WERI-Rb-1 (cell line): Measurements from ENCODE around the gene GORAB.

ENCODE experiments used
- DNase-seq: peaks from one replicate; pipeline ENCODE4 v3.0.0-alpha.2; 2020
- H3K27ac ChIP-seq: fragments of 250-450 bp; sonication (Bioruptor Pico); 2 replicates; pipeline ENCODE4 v1.5.1; 2020; ENCODE audit warnings: mild to moderate bottlenecking, moderate library complexity
- H3K27me3 ChIP-seq: fragments of 250-450 bp; sonication (Bioruptor Pico); 2 replicates; pipeline ENCODE4 v1.5.1; 2021; ENCODE audit warnings: mild to moderate bottlenecking, low read depth, moderate library complexity; ENCODE audit not compliant: insufficient read depth, severe bottlenecking
- H3K36me3 ChIP-seq: fragments of 250-450 bp; sonication (Bioruptor Pico); 2 replicates; pipeline ENCODE4 v1.5.1; 2020; ENCODE audit warnings: mild to moderate bottlenecking, moderate library complexity
- H3K4me3 ChIP-seq: 2 replicates; pipeline ENCODE4 v1.5.1; 2011; ENCODE audit warnings: low read depth, mild to moderate bottlenecking, control low read depth, low read length
- H3K9me3 ChIP-seq: fragments of 250-450 bp; sonication (Bioruptor Pico); 2 replicates; pipeline ENCODE4 v1.5.1; 2021; ENCODE audit warnings: mild to moderate bottlenecking, moderate library complexity; ENCODE audit not compliant: severe bottlenecking
- CTCF ChIP-seq: IDR thresholded peaks from 2 replicates; pipeline ENCODE4 v1.5.1; 2011; ENCODE audit warnings: low read depth, mild to moderate bottlenecking, control low read depth, inconsistent platforms, low read length

The GORAB gene

DNA sequence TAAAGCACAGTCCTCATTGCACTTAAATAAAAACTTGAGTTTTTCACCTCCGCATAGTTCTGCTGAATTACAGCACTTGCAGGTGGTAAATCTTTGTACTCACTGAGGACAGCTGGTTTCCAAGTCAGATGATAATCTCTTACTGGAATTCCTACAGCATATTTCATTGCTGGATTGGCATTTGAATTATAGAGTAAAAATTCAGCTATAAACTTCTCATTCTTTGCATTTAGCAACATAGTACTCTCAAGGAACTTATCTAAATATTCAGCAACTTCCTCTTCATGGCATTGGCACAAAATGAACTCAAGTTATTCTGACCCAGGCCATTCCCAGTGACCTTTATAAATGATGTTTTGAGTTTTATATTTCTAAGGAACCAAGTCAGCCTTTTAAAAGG lies 23.4 kb downstream of the GORAB start:
- no peak for TF ChIP-seq CTCF
- DNase-seq: no peak
- Histone ChIP-seq H3K9me3 (no peaks in the 10 kb centered on the region), H3K27ac (no peak overlapping the region), H3K4me3 (no peak overlapping the region), H3K36me3 (no peaks in the 10 kb centered on the region), H3K27me3 (no peaks in the 10 kb centered on the region)

DNA sequence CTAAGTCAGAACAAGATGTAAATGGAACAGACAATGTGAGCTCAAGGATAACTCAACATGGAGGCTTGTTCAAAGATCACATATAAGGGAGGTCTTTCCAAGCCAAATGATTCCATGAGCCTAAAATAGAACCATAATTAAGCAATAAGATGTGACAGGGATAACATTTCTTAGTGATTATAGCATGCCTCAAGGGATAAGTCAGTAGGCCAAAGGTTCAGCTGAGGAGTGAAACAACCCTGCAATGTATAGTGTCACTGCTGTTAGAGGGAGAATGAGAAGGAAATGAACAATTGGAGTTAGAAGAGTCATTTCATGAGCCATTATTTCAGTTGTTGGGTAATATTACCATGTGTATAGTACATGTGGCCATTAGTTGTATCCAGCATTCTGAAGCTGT lies 25.0 kb downstream of the GORAB start:
- no peak for DNase-seq
- H3K9me3 ChIP-seq: no peaks in the 10 kb centered on the region
- H3K4me3 ChIP-seq: no peak overlapping the region
- H3K36me3 ChIP-seq: no peaks in the 10 kb centered on the region
- H3K27ac ChIP-seq: no peak overlapping the region
- TF ChIP-seq CTCF: no peak
- no peaks in the 10 kb centered on the region for H3K27me3 ChIP-seq

DNA sequence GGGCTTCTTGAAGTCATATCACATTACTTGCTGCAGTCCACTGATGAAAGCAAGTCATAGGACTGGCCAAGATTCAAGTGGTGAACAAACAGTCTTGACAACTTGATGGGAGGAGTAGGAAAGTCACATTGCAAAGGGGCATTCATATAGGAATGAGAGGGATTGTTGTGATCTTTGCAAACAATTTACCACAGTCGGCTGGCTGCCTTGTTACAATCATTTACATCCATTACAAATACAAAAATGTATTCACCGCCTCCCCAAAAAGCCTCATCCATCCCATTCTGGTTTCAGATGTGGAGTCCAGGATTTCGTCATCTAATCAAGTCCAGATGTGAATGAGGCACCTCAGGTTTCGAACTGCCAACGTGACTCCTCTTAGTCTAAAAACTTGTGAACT lies 26.8 kb downstream of the GORAB start:
- Histone ChIP-seq H3K27ac (no peak overlapping the region), H3K9me3 (no peaks in the 10 kb centered on the region), H3K4me3 (no peak overlapping the region), H3K27me3 (no peaks in the 10 kb centered on the region), H3K36me3 (no peaks in the 10 kb centered on the region)
- DNase-seq: no peak
- no peak for TF ChIP-seq CTCF

DNA sequence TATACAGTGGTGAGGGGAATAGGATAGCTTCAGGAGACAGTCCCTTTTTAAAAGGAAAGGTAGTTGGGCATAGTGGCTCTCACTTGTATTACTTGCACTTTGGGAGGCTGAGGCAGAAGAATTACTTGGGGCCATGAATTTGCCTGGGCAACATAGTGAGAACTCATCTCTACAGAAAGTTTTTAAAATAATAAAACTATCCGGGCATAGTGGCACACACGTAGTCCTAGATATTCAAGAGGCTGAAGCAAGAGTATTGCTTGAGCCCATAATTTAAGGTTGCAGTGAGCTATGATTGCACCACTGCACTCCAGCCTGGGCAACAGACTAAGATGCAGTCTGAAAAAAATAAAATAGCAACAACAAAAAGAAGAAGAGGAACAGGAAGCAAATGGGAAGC lies 27.2 kb downstream of the GORAB start:
- Histone ChIP-seq H3K36me3 (no peaks in the 10 kb centered on the region), H3K9me3 (no peaks in the 10 kb centered on the region), H3K27me3 (no peaks in the 10 kb centered on the region), H3K27ac (no peak overlapping the region), H3K4me3 (no peak overlapping the region)
- TF ChIP-seq CTCF: no peak
- no peak for DNase-seq

DNA sequence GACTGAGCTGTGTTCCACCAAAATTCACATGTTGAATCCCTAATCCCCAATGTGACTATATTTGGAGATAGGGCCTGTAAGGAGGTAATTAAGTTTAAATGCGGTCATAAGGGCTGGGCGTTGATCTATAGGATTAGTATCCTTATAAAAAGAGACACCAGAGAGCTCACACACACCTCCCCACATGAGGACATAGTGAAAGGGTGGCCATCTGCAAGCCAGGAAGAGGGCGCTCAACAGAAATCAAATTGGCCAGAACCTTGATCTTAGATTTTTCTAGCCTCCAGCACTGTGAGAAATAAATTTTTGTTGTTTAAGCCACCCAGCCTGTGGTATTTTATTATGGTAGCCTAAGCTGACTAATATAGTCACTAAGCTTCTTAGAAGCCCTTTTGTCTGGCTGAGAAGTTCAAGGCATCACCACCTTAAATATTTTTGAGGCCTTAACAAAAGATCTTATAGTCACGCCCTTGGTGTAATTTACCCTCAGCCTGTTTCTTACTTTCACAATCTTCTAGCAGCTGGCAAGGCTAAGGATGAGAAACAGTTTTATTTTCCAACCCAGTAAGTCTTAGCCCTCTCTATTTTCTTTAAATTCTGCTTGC lies 28.8 kb downstream of the GORAB start:
- no peaks in the 10 kb centered on the region for H3K9me3 ChIP-seq
- no peaks in the 10 kb centered on the region for H3K27me3 ChIP-seq
- DNase-seq: no peak
- no peaks in the 10 kb centered on the region for H3K36me3 ChIP-seq
- H3K27ac ChIP-seq: no peak overlapping the region
- H3K4me3 ChIP-seq: no peak overlapping the region
- TF ChIP-seq CTCF: no peak

DNA sequence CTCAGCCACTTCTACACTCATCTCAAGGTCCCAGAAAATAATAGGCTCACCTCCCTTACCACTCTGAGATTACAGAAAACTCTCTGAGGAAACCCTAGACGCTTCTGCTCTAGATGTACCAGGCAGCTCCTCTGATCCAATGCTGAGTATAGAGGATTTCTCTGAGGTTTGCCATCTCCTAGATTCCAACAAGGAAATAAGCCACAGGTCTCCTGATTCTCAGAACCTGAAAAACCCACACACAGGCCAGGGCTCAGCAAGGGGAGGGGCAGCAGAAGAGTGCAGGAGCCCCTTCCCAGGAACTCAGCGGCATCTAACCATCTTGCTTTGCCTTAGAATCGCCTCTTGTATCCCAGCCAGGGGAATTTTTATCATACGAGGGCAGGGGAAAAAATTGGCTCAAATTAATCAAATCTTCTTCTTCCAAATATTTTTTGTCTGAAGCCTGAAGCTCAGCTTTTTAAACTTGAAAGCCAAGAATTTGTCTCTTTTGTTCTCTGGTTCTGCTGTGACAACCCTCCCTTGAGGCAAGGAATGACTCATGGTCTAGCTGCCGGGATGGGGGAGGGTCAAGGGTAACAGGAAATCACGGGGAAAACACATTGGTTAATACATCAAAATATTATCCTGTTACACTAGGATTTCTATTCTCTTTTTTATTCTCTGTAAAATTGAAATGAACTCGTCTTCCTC lies 30.8 kb downstream of the GORAB start:
- Histone ChIP-seq H3K36me3 (no peaks in the 10 kb centered on the region), H3K27me3 (no peaks in the 10 kb centered on the region), H3K4me3 (no peak overlapping the region), H3K27ac (no peak overlapping the region), H3K9me3 (no peaks in the 10 kb centered on the region)
- DNase-seq: no peak
- TF ChIP-seq CTCF: no peak
